Measurements from ENCODE around the gene SNORC.

SNORC gene

GRCh38 chr2:232882505-232883115 is 12.5 kb downstream of the SNORC start:
- DNase-seq (ENCODE audit: low spot score), result no peak

- no peak for DNase-seq (ENCODE audit: low spot score)
Observed at GRCh38 chr2:232883116-232883721, 13.2 kb downstream of the SNORC start.

DNA sequence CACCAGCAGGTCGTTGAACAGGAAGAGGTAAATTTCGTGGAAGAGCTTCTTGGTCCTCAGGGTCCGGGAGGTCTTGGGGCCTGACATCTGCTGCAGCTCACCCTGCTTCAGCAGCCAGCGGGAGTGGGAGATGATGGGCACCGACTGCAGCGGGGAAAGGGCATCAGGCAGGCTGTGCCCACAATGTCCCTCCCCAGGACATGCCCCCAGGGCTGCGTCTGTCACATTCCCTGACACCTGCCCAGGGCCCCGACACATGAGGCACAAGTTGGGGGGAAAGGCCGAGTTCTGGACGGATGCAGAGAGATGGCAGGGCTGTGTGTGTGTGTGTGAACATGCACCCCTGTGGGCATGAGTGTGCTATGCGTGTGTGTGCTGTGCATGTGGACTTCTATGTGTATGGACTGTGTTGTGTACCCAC is 13.9 kb downstream of the SNORC start:
- DNase-seq (ENCODE audit: low spot score), result no peak

- DNase-seq (ENCODE audit: low spot score), result no peak
Observed at GRCh38 chr2:232884549-232885263, 14.6 kb downstream of the SNORC start.

DNA sequence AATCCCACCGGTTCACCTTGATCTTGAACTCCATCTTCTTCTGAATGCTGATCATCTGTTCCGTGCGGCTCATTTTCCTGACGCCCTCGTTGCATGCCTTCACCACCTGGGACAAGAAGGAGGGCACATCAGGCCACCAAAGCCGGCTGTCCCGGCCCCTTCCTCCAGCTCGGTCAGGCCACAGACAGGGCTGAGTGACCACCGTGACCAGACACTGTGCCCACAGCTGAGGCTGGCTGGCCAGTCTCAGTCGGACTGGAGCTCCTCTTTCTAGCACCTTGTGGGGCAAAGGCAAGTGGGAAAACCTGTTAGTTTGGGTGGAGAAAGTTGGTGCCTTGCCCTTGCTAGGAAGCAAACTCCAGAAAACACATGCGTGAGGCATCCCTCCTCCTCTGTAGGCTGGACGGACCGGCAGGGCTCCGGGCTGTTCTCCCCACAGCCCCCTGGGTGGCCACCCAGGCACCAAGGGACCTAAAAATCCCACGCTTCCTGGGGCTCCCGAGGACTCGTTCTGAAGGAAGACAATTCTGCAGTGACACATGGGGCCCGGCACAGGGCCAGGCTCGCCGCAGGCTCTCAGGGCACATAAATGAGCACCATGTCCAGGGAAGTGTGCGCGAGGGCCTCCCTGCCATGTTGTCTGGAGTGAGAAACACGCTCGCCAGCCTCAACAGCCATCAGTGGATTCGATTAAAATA is 15.3 kb downstream of the SNORC start:
- no peak for DNase-seq (ENCODE audit: low spot score)

- no peak for DNase-seq (ENCODE audit: low spot score)
Observed at GRCh38 chr2:232886176-232886575, 16.1 kb downstream of the SNORC start.

GRCh38 chr2:232886632-232887031 is 16.6 kb downstream of the SNORC start:
- no peak for DNase-seq (ENCODE audit: low spot score)

- DNase-seq (ENCODE audit: low spot score), result no peak
Observed at GRCh38 chr2:232887171-232887850, 17.2 kb downstream of the SNORC start.

- DNase-seq (ENCODE audit: low spot score), result no peak
Observed at GRCh38 chr2:232888099-232888836, 18.2 kb downstream of the SNORC start.

DNA sequence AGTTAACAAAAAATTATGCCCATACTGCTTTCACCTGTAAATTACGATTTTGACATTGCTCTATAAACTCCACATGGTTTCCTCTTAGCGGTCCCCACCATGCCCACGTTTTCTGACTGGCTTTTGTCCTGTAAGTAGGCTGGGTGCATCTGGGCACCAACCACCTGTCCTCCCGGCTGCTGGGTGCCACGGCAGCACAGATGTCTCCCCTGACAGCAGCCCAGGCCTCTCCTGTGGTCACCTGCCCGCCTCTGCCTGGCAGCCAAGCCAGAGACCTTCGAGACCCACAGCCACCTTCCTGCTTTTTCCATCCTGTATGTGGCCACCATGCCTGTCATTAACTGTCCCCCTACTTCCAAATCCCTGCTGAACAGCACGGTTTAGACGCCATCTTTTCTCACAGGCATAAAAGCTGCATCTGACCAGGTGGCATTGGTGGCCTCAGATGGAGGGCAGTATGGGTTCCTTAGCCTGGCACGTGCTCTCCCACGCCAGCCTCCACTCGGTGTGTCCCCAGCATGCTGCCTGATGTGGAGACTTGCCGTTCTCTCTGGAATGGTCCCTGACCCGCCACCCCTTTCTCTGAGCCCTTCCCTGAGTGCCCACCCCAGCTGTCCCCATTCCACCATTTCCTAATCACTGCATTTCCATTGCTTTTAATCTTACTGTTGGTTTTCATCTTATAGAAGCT is 18.9 kb downstream of the SNORC start:
- no peak for DNase-seq (ENCODE audit: low spot score)

GRCh38 chr2:232889876-232890401 is 19.9 kb downstream of the SNORC start:
- no peak for DNase-seq (ENCODE audit: low spot score)

- DNase-seq (ENCODE audit: low spot score), result no peak
Observed at GRCh38 chr2:232890536-232890895, 20.5 kb downstream of the SNORC start.

GRCh38 chr2:232890896-232891601 is 21.0 kb downstream of the SNORC start:
- DNase-seq (ENCODE audit: low spot score), result no peak

- no peak for DNase-seq (ENCODE audit: low spot score)
Observed at GRCh38 chr2:232891621-232892071, 21.6 kb downstream of the SNORC start.

GRCh38 chr2:232892221-232892620 is 22.2 kb downstream of the SNORC start:
- no peak for DNase-seq (ENCODE audit: low spot score)

DNA sequence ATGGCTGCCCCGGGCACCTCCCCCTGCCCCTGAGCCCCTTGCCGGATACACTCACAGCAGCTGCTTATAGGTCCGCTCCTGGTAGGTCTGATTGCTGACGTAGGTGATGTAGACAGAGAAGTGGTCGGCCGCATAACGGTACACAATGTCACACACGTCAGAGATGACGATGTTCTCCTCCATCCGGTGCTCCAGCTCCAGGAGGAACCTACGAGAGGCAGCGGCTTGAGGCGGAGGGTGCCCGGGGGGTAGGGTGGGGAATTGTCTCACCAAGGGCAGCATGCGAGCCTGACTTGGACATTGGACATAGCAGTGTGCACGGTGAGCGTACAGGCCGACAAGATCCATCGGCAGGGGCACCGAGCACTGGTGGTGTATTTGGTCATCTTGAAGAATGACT is 22.8 kb downstream of the SNORC start:
- DNase-seq (ENCODE audit: low spot score), result no peak

DNA sequence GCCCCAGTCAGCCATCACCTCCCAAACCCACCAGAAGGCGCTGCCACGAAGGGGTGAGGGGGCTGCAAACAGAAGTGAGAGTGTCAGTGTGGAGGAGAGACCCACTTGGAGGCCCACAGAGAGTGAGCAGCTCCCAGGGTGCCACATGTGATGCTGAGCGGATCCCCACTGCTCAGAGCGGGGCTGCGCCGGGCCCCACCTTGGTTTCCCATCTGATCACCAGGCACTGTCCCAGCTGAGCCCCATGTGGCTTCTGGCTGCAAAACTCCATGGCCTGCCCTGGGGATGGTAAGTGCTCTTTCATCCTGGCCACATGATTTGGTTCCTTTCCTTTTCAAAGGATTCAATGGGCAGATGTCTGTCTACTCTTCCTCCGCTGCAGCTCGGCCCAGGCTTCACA is 23.8 kb downstream of the SNORC start:
- DNase-seq (ENCODE audit: low spot score), result no peak

GRCh38 chr2:232894251-232894650 is 24.2 kb downstream of the SNORC start:
- no peak for DNase-seq (ENCODE audit: low spot score)

DNA sequence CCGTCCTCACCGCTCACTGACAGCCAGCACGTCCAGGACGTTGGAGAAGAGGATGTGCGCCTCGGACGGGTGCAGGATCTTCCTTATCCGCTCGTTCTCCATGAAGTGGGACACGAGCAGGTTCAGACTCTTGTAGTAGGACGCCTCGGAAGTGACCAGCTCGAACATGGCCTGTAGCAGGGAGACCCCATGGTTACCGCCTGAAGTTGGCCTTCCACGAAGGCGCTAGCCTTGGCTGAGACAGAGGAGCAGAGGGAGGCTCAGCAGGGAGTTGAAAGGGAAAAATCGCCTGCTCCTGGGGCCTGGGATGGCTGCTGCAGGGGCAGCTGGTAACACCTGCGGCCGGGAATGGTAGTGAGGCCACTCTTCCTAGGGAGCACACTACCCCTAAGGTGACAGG is 24.7 kb downstream of the SNORC start:
- DNase-seq (ENCODE audit: low spot score), result no peak

DNA sequence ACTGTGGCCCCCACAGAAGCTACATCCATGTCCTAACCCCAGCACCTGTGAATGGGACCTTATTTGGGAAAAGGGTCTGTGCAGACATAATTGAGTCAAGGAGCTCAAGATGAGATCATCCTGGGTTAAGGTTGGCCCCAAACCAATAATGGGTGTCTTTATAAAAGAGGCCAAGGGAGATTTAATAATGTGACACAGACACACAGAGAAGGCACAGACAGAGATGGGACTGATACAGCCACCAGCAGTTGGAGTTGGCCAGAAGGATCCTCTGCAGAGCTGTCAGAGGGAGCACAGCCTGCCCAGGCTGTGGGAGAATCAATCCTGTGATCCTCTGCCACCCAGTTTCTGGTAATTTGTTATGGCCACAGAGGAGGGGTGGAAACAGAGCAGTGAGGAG is 26.0 kb downstream of the SNORC start:
- DNase-seq (ENCODE audit: low spot score), result no peak

Data from CD4-positive, alpha-beta T cell treated with Interleukin-6 at 100 ng/mL for 8 hours (primary cell).